IMR-90 (cell line): Measurements from ENCODE around the gene SGK1. TPM values are rescaled to one million over a fixed set of nuclear protein-coding genes. Genes with fewer than 3 reads are reported as not detected.

ENCODE experiments used
- ATAC-seq: fragments of 200-7000 bp; cut with Tn5 transposase; 2 replicates; pipeline ENCODE4 v1.9.1; 2020; ENCODE audit warnings: low read depth, mild to moderate bottlenecking, moderate library complexity
- BruUV-seq: library from RNA; stranded (reverse); fragments of 400-500 nt; replicated peaks from 2 replicates; lab custom pipeline; 2021; lab: Mats Ljungman, UMichigan
- CTCF ChIA-PET: fragments of 300-600 bp; formaldehyde crosslinking; extraction: SDS; loops from one replicate; lab custom pipeline; 2021; ENCODE audit warnings: antibody characterized with exemption; lab: Yijun Ruan, JAX
- POLR2A ChIA-PET: fragments of 300-600 bp; sonication (Branson Sonifier 250); formaldehyde crosslinking; loops from one replicate; lab custom pipeline; 2022; ENCODE audit warnings: antibody characterized with exemption; ENCODE audit not compliant: unreplicated experiment; lab: Charles Lee
- DNase-seq: peaks from one replicate; pipeline ENCODE4 v3.0.0; 2013
- H2AFZ ChIP-seq: replicated peaks from 2 replicates; pipeline ENCODE3; 2013; ENCODE audit warnings: low read length, mild to moderate bottlenecking; ENCODE audit not compliant: poor library complexity
- H2AK5ac ChIP-seq: 2 replicates; pipeline ENCODE4 v1.6.1; 2013; ENCODE audit warnings: low read depth, low read length, inconsistent platforms
- H2AK9ac ChIP-seq: replicated peaks from 2 replicates; pipeline ENCODE3; 2013; ENCODE audit warnings: mild to moderate bottlenecking, low read depth, low read length, moderate library complexity; ENCODE audit not compliant: poor library complexity
- H2BK120ac ChIP-seq: 2 replicates; pipeline ENCODE4 v1.6.1; 2013; ENCODE audit warnings: low read depth, low read length, inconsistent platforms
- H2BK15ac ChIP-seq: 3 replicates; pipeline ENCODE4 v1.6.1; 2013; ENCODE audit warnings: low read depth, low read length, inconsistent platforms
- H2BK20ac ChIP-seq: 2 replicates; pipeline ENCODE4 v1.6.1; 2013; ENCODE audit warnings: low read depth, mild to moderate bottlenecking, inconsistent platforms, low read length, moderate library complexity
- H2BK5ac ChIP-seq: 2 replicates; pipeline ENCODE4 v1.6.1; 2013; ENCODE audit warnings: mild to moderate bottlenecking, low read depth, low read length, inconsistent platforms; ENCODE audit not compliant: poor library complexity, severe bottlenecking
- H3K14ac ChIP-seq: replicated peaks from 2 replicates; pipeline ENCODE4 v1.6.1; 2013; ENCODE audit warnings: low read depth, low read length, inconsistent platforms
- H3K18ac ChIP-seq: 2 replicates; pipeline ENCODE4 v1.6.1; 2013; ENCODE audit warnings: low read depth, low read length, control low read depth
- H3K23ac ChIP-seq: 2 replicates; pipeline ENCODE4 v1.6.1; 2013; ENCODE audit warnings: low read depth, low read length, inconsistent platforms
- H3K27ac ChIP-seq: 2 replicates; pipeline ENCODE4 v1.5.1; 2013; ENCODE audit warnings: mild to moderate bottlenecking, control low read depth, low read length; ENCODE audit not compliant: insufficient read depth
- H3K27me3 ChIP-seq: 2 replicates; pipeline ENCODE4 v1.6.1; 2013; ENCODE audit warnings: low read length; ENCODE audit not compliant: control insufficient read depth, insufficient read depth
- H3K36me3 ChIP-seq: 2 replicates; pipeline ENCODE4 v1.6.1; 2013; ENCODE audit warnings: low read length, mixed read lengths; ENCODE audit not compliant: control insufficient read depth, insufficient read depth
- H3K4ac ChIP-seq: 2 replicates; pipeline ENCODE4 v1.6.1; 2013; ENCODE audit warnings: low read depth, low read length, inconsistent platforms
- H3K4me1 ChIP-seq: 2 replicates; pipeline ENCODE4 v1.6.1; 2013; ENCODE audit warnings: low read length, mixed read lengths; ENCODE audit not compliant: control insufficient read depth, insufficient read depth
- H3K4me2 ChIP-seq: 2 replicates; pipeline ENCODE4 v1.6.1; 2013; ENCODE audit warnings: low read depth, mild to moderate bottlenecking, control low read depth, low read length, moderate library complexity
- H3K4me3 ChIP-seq: 2 replicates; pipeline ENCODE4 v1.5.1; 2013; ENCODE audit warnings: low read depth, mild to moderate bottlenecking, control low read depth, low read length, moderate library complexity; ENCODE audit not compliant: insufficient read depth
- H3K56ac ChIP-seq: 2 replicates; pipeline ENCODE4 v1.6.1; 2013; ENCODE audit warnings: low read length, inconsistent platforms; ENCODE audit not compliant: insufficient read depth; ENCODE audit errors: extremely low read depth
- H3K79me1 ChIP-seq, 2 experiments: 2 replicates each; pipeline ENCODE4 v1.6.1; 2013; ENCODE audit warnings: low read length in 2 of 2, inconsistent platforms in 1 of 2, low read depth in 1 of 2
- H3K9ac ChIP-seq: 2 replicates; pipeline ENCODE4 v1.6.1; 2013; ENCODE audit warnings: low read depth, low read length, control low read depth
- H3K9me1 ChIP-seq: 2 replicates; pipeline ENCODE4 v1.6.1; 2013; ENCODE audit warnings: low read length, inconsistent platforms; ENCODE audit not compliant: insufficient read depth
- H3K9me3 ChIP-seq: 2 replicates; pipeline ENCODE4 v1.6.1; 2013; ENCODE audit warnings: low read length; ENCODE audit not compliant: control insufficient read depth, insufficient read depth
- H4K20me1 ChIP-seq: 2 replicates; pipeline ENCODE4 v1.6.1; 2013; ENCODE audit warnings: low read length, inconsistent platforms; ENCODE audit not compliant: insufficient read depth
- H4K5ac ChIP-seq: 2 replicates; pipeline ENCODE4 v1.6.1; 2013; ENCODE audit warnings: mild to moderate bottlenecking, low read depth, low read length, control low read depth
- H4K8ac ChIP-seq, 2 experiments: 2 replicates each; pipeline ENCODE4 v1.6.1; 2013; ENCODE audit warnings: low read depth in 2 of 2, low read length in 2 of 2, control low read depth in 1 of 2, inconsistent platforms in 1 of 2
- H4K91ac ChIP-seq: 2 replicates; pipeline ENCODE4 v1.6.1; 2013; ENCODE audit warnings: low read depth, low read length, inconsistent platforms; ENCODE audit not compliant: insufficient read depth
- MXI1 ChIP-seq: IDR thresholded peaks from 2 replicates; pipeline ENCODE4 v1.6.1; 2012; ENCODE audit warnings: low read depth, mild to moderate bottlenecking, low read length, moderate library complexity, borderline replicate concordance
- WGBS, 2 experiments: methylation state at CpG; one replicate each; pipeline versions ENCODE4 v1.1.5 to v1.1.7; 2013; ENCODE audit warnings: missing lambda C conversion rate in 2 of 2; ENCODE audit not compliant: insufficient read length in 1 of 2; ENCODE audit errors: extremely low coverage in 2 of 2; 5-methylcytosine and 5-hydroxymethylcytosine counted together
- dilution Hi-C: fragments of 300-500 bp; cut with HindIII; formaldehyde crosslinking; loops from one replicate; pipeline ENCODE4 v1.14.3; 2018; ENCODE audit warnings: low sequenced_read_pairs; ENCODE audit not compliant: unreplicated experiment
- in situ Hi-C: fragments of 300-500 bp; cut with MboI; formaldehyde crosslinking; loops from 3 replicates; pipeline ENCODE4 v1.14.3; 2019; ENCODE audit warnings: low sequenced_read_pairs, inconsistent platforms, mixed read lengths
- intact Hi-C: fragments of 100-400 bp; cut with micrococcal nuclease; formaldehyde crosslinking; loops from 2 replicates; pipeline ENCODE4 v1.10.0; 2022
- polyA plus RNA-seq, 3 experiments: library from polyadenylated mRNA; depleted of rRNA; stranded (reverse); fragments of >200 nt; gene quantifications; 2 replicates each; pipeline ENCODE4 v1.2.3, GENCODE V29; 2012; ENCODE audit warnings: low replicate concordance in 1 of 3
- total RNA-seq: library from RNA; depleted of rRNA; stranded (reverse); fragments of >200 nt; gene quantifications from 2 replicates; pipeline ENCODE4 v1.2.3, GENCODE V29; 2012

The SGK1 gene
- total and polyA plus RNA-seq, 2 of the 4 experiments (the other 2 are of a cell fraction), result 121 to 255 TPM

GRCh38 chr6:134314006-134314821 is 3.7 kb downstream of the SGK1 start:
- H3K4me2 ChIP-seq, result no peak overlapping the region
- H3K56ac ChIP-seq, result no peak overlapping the region
- H4K20me1 ChIP-seq, result no peaks in the 10 kb centered on the region
- no peak overlapping the region for H2BK15ac ChIP-seq
- H4K91ac ChIP-seq, result no peak overlapping the region
- TF ChIP-seq MXI1, result no peak
- no CpG with 5 or more reads among the region's 4 CpGs for WGBS, 2 experiments
- in situ Hi-C loops, result no loop called here
- intact Hi-C loops, result no loop called here
- dilution Hi-C loops, result no loop called here
- no peak overlapping the region for H3K4ac ChIP-seq
- H3K23ac ChIP-seq, result no peak overlapping the region
- no peaks in the 10 kb centered on the region for H3K79me1 ChIP-seq
- H3K27ac ChIP-seq, result no peak overlapping the region
- no peak overlapping the region for H3K14ac ChIP-seq
- no peak for ATAC-seq
- H3K4me1 ChIP-seq, result no peaks in the 10 kb centered on the region
- no peak overlapping the region for H3K18ac ChIP-seq
- no peaks in the 10 kb centered on the region for H3K9me1 ChIP-seq
- H2BK5ac ChIP-seq, result no peak overlapping the region
- H3K9ac ChIP-seq, result no peak overlapping the region
- H2BK120ac ChIP-seq, result no peak overlapping the region
- no peak overlapping the region for H4K5ac ChIP-seq
- no peak overlapping the region for H3K4me3 ChIP-seq
- no peak overlapping the region for H2AK9ac ChIP-seq
- H2BK20ac ChIP-seq, result no peak overlapping the region
- no peaks in the 10 kb centered on the region for H3K9me3 ChIP-seq
- DNase-seq, result no peak
- H2AK5ac ChIP-seq, result no peak overlapping the region
- H3K36me3 ChIP-seq, result no peaks in the 10 kb centered on the region
- CTCF ChIA-PET, result no interaction called here
- H4K8ac ChIP-seq, result no peak overlapping the region
- BruUV-seq, result no TSS peak
- no peak overlapping the region for H2AFZ ChIP-seq
- H3K27me3 ChIP-seq, result no peaks in the 10 kb centered on the region
- POLR2A ChIA-PET, result interaction anchor here (0.6 kb wide), 1 partner anchor 352 kb away, joined by 3 read pairs; no protein-coding TSS in a partner anchor
